Panc1 (cell line): ENCODE measurements around the gene LIN28B. TPM values are rescaled to one million over a fixed set of nuclear protein-coding genes. Genes with fewer than 3 reads are reported as not detected.

Experiments
- ATAC-seq: fragments of 200-7000 bp; cut with Tn5 transposase; 2 replicates; pipeline ENCODE4 v1.9.1; 2020; ENCODE audit warnings: mild to moderate bottlenecking, moderate library complexity
- BruUV-seq: library from RNA; stranded (reverse); fragments of 400-500 nt; replicated peaks from 2 replicates; lab custom pipeline; 2021; lab: Mats Ljungman, UMichigan
- CTCF ChIA-PET: fragments of 300-600 bp; sonication (Branson Sonifier 250); formaldehyde crosslinking; loops from one replicate; lab custom pipeline; 2022; ENCODE audit warnings: antibody characterized with exemption; lab: Charles Lee
- POLR2A ChIA-PET: fragments of 300-600 bp; sonication (Branson Sonifier 250); formaldehyde crosslinking; loops from one replicate; lab custom pipeline; 2022; ENCODE audit warnings: antibody characterized with exemption; lab: Charles Lee
- DNase-seq: peaks from one replicate; pipeline ENCODE4 v3.0.0-alpha.2; 2010; ENCODE audit warnings: low read depth, low spot score
- H3K27ac ChIP-seq: 2 replicates; pipeline ENCODE4 v1.5.1; 2011; ENCODE audit warnings: mild to moderate bottlenecking, low read length, inconsistent platforms
- H3K27me3 ChIP-seq: fragments of 200-500 bp; sonication (Bioruptor generic); 2 replicates; pipeline ENCODE4 v1.6.0; 2014; ENCODE audit warnings: low read length, inconsistent platforms; ENCODE audit not compliant: control insufficient read depth, insufficient read depth
- H3K36me3 ChIP-seq: fragments of 200-500 bp; sonication (Bioruptor generic); 2 replicates; pipeline ENCODE4 v1.5.1; 2014; ENCODE audit warnings: inconsistent platforms, mild to moderate bottlenecking, low read length, moderate library complexity; ENCODE audit not compliant: control insufficient read depth, insufficient read depth
- H3K4me1 ChIP-seq: 2 replicates; pipeline ENCODE4 v1.5.1; 2011; ENCODE audit warnings: inconsistent platforms, mild to moderate bottlenecking, low read length, moderate library complexity; ENCODE audit not compliant: control insufficient read depth, insufficient read depth
- H3K4me3 ChIP-seq, 2 experiments: 2 replicates each; pipeline ENCODE4 v1.5.1; 2011 to 2012; ENCODE audit warnings: low read depth in 2 of 2, low read length in 2 of 2, mild to moderate bottlenecking in 2 of 2, inconsistent platforms in 1 of 2, moderate library complexity in 1 of 2
- H3K9me3 ChIP-seq: fragments of 200-500 bp; sonication (Bioruptor generic); 2 replicates; pipeline ENCODE4 v1.5.1; 2014; ENCODE audit warnings: low read depth, mild to moderate bottlenecking, inconsistent platforms, low read length, moderate library complexity; ENCODE audit not compliant: control insufficient read depth, insufficient read depth
- CTCF ChIP-seq: fragments of 450-650 bp; IDR thresholded peaks from 2 replicates; pipeline ENCODE4 v1.5.1; 2017; ENCODE audit warnings: mild to moderate bottlenecking
- POLR2AphosphoS5 ChIP-seq: IDR thresholded peaks from 2 replicates; pipeline ENCODE4 v1.6.1; 2012; ENCODE audit warnings: mild to moderate bottlenecking, low read depth, low read length, moderate library complexity
- REST ChIP-seq, 2 experiments: IDR thresholded peaks; 2 replicates each; pipeline ENCODE4 v1.6.1; 2011 to 2012; ENCODE audit warnings: low read depth in 2 of 2, control low read depth in 1 of 2, low read length in 1 of 2, mild to moderate bottlenecking in 1 of 2, moderate library complexity in 1 of 2; ENCODE audit not compliant: insufficient read depth in 1 of 2
- SIN3A ChIP-seq: IDR thresholded peaks from 2 replicates; pipeline ENCODE4 v1.6.1; 2012; ENCODE audit warnings: low read depth, mild to moderate bottlenecking, low read length, moderate library complexity, borderline replicate concordance; ENCODE audit not compliant: insufficient read depth
- TCF7L2 ChIP-seq: IDR thresholded peaks from 2 replicates; pipeline ENCODE4 v1.6.1; 2011; ENCODE audit warnings: mild to moderate bottlenecking, low read depth, low read length, inconsistent platforms
- in situ Hi-C: cut with HindIII; loops from 2 replicates; pipeline ENCODE4 v1.10.0; 2016; ENCODE audit warnings: low sequenced_read_pairs, low pct_unique_long_range_greater_than_20kb
- intact Hi-C: fragments of 100-400 bp; cut with micrococcal nuclease; formaldehyde crosslinking; loops from one replicate; pipeline ENCODE4 v1.10.0; 2022; ENCODE audit not compliant: unreplicated experiment
- total RNA-seq: library from RNA; stranded (reverse); gene quantifications from one replicate; pipeline ENCODE4 v1.2.1, GENCODE V29; 2021; ENCODE audit not compliant: unreplicated experiment

Gene LIN28B
- total RNA-seq, 1 experiment from 2014 or later, result 5.8 TPM

GRCh38 chr6:105077596-105078385 lies 120.9 kb downstream of the LIN28B start:
- ChIA-PET CTCF (interaction anchor here (0.6 to 2.3 kb wide), 4 partner anchors 10 to 401 kb away, joined by 3 to 31 read pairs (median 4); no protein-coding TSS in a partner anchor), POLR2A (interaction anchor here (0.6 kb wide), 1 partner anchor 79 kb away, joined by 3 read pairs; no protein-coding TSS in a partner anchor)
- Histone ChIP-seq H3K9me3 (no peaks in the 10 kb centered on the region), H3K36me3 (no peaks in the 10 kb centered on the region), H3K27ac (no peak overlapping the region), H3K4me1 (peaks cover under 1% of the 10 kb centered on the region; the same call in 1 of the 2 replicates), H3K4me3 (no peak overlapping the region), H3K27me3 (no peaks in the 10 kb centered on the region)
- ATAC-seq (peak; percentile 72; the same call in 1 of the 2 replicates), DNase-seq (no peak)
- peak; percentile 60; the same call in 1 of the 2 replicates for TF ChIP-seq CTCF
- TF ChIP-seq POLR2AphosphoS5, result no peak
- intact Hi-C loops (loop anchor here (2.0 to 5.0 kb wide), 2 partner anchors 180 to 289 kb away; no protein-coding TSS in a partner anchor), in situ Hi-C loops (no loop called here)
- BruUV-seq, result no TSS peak

GRCh38 chr6:105078386-105078708 lies 121.4 kb downstream of the LIN28B start:
- H3K4me1 ChIP-seq, result no peaks in the 10 kb centered on the region; the same call in 1 of the 2 replicates
- no peaks in the 10 kb centered on the region for H3K27me3 ChIP-seq
- no peak overlapping the region for H3K27ac ChIP-seq
- ATAC-seq, result 0 out of 2 replicates have a peak, but pooled peaks have one; percentile 34
- no peak overlapping the region for H3K4me3 ChIP-seq
- TF ChIP-seq CTCF (no peak), POLR2AphosphoS5 (no peak), REST (IDR thresholded peaks at IDR 0.05; ENCODE audit: insufficient read depth in 1 of 2, low read depth in 2 of 2, low read length in 1 of 2) (no peak), TCF7L2 (no peak), SIN3A (no peak)
- BruUV-seq, result no TSS peak
- intact Hi-C loops, result loop anchor here (2.0 to 5.0 kb wide), 2 partner anchors 181 to 290 kb away; no protein-coding TSS in a partner anchor
- H3K9me3 ChIP-seq, result no peaks in the 10 kb centered on the region
- no peaks in the 10 kb centered on the region for H3K36me3 ChIP-seq
- ChIA-PET POLR2A (no interaction called here), CTCF (interaction anchor here (0.6 to 2.3 kb wide), 4 partner anchors 10 to 401 kb away, joined by 3 to 31 read pairs (median 4); no protein-coding TSS in a partner anchor)
- in situ Hi-C loops, result no loop called here
- DNase-seq, result no peak
